RWPE2 (cell line): ENCODE data around the gene PLGLB1.
"Not testable (repeated sequence)": the region's sequence is repeated elsewhere in the genome, so short reads cannot be mapped to it uniquely, and the experiment has no call there.

ENCODE experiments used
- ATAC-seq: fragments of 200-7000 bp; cut with Tn5 transposase; 3 replicates; pipeline ENCODE4 v1.9.1; 2021; ENCODE audit warnings: low read depth
- DNase-seq: peaks from one replicate; pipeline ENCODE4 v3.0.0-alpha.2; 2020; ENCODE audit warnings: low spot score
- H3K27ac ChIP-seq: fragments of 450-650 bp; 2 replicates; pipeline ENCODE4 v1.5.1; 2017; ENCODE audit warnings: mild to moderate bottlenecking; ENCODE audit not compliant: poor library complexity, severe bottlenecking
- H3K27me3 ChIP-seq: fragments of 250-450 bp; sonication (Bioruptor Pico); 2 replicates; pipeline ENCODE4 v1.5.1; 2021; ENCODE audit warnings: mild to moderate bottlenecking, moderate library complexity; ENCODE audit not compliant: insufficient read depth, poor library complexity, severe bottlenecking
- H3K36me3 ChIP-seq: fragments of 250-450 bp; sonication (Bioruptor Pico); 2 replicates; pipeline ENCODE4 v1.5.1; 2020; ENCODE audit warnings: low read depth, mild to moderate bottlenecking, moderate library complexity
- H3K4me1 ChIP-seq: fragments of 250-450 bp; sonication (Bioruptor Pico); 2 replicates; pipeline ENCODE4 v1.5.1; 2021; ENCODE audit warnings: mild to moderate bottlenecking, moderate library complexity; ENCODE audit not compliant: insufficient read depth, poor library complexity, severe bottlenecking
- H3K4me3 ChIP-seq: fragments of 250-450 bp; sonication (Bioruptor Pico); 2 replicates; pipeline ENCODE4 v1.5.1; 2021; ENCODE audit warnings: mild to moderate bottlenecking, moderate library complexity; ENCODE audit not compliant: severe bottlenecking
- H3K9me3 ChIP-seq: fragments of 250-450 bp; sonication (Bioruptor Pico); 2 replicates; pipeline ENCODE4 v1.5.1; 2021; ENCODE audit warnings: mild to moderate bottlenecking, moderate library complexity; ENCODE audit not compliant: severe bottlenecking

PLGLB1 gene

DNA sequence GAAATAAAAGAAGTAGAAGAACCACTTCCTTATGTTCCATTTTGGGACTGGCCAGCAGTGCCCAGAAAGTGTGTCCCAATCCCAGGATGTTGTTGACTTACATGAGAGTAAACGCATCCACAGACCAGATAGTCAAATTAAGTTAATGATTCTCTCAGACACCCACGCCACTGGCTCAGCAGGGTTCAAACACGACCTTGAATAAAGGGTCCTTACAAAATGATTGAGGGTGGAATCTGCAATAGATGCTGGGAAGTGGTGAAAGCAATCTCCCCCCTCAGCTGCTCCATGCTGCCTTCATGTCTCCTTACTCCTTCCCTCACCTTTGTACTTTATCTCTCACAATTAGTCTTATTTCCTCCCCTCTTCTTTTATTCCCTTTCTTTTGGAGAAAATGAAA, at the start of gene PLGLB1:
Gene PLGLB1 (minus strand): TSS at position 101 of the 400 bp plus-strand sequence. CDS start 61 bp downstream, at position 40.
- H3K4me3 ChIP-seq, H3K9me3 ChIP-seq, H3K36me3 ChIP-seq, H3K27ac ChIP-seq, H3K27me3 ChIP-seq, DNase-seq, H3K4me1 ChIP-seq, ATAC-seq: not testable (repeated sequence)

GRCh38 chr2:87064305-87064704, 42.7 kb upstream of the PLGLB1 start:
- not testable (repeated sequence) for H3K4me1 ChIP-seq, H3K4me3 ChIP-seq, H3K36me3 ChIP-seq, ATAC-seq, H3K27ac ChIP-seq, H3K9me3 ChIP-seq, H3K27me3 ChIP-seq, DNase-seq

GRCh38 chr2:87063431-87063830, 41.8 kb upstream of the PLGLB1 start:
- not testable (repeated sequence) for DNase-seq, ATAC-seq, H3K4me1 ChIP-seq, H3K4me3 ChIP-seq, H3K27me3 ChIP-seq, H3K36me3 ChIP-seq, H3K9me3 ChIP-seq, H3K27ac ChIP-seq

DNA sequence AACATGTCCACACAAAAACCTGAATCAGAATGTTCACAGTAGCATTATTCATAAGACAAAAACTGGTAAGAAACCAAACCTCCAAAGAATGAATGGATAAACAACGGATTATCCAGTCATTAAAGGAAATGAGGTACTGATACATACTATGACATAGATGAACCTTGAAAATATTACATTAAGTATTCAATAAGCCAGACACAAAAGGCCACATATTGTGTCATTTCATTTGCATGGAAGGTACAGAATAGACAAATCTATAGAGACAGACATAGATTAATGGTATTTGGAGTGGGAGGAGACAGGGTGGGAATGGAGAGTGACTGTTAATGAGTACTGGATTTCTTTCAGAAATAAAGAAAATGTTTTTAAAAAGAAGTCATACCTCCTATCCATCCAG, 39.9 kb upstream of the PLGLB1 start:
- not testable (repeated sequence) for H3K9me3 ChIP-seq, H3K4me3 ChIP-seq, H3K27me3 ChIP-seq, H3K27ac ChIP-seq, DNase-seq, H3K4me1 ChIP-seq, H3K36me3 ChIP-seq
- ATAC-seq, result peak; percentile 27; the same call in 1 of the 3 replicates

DNA sequence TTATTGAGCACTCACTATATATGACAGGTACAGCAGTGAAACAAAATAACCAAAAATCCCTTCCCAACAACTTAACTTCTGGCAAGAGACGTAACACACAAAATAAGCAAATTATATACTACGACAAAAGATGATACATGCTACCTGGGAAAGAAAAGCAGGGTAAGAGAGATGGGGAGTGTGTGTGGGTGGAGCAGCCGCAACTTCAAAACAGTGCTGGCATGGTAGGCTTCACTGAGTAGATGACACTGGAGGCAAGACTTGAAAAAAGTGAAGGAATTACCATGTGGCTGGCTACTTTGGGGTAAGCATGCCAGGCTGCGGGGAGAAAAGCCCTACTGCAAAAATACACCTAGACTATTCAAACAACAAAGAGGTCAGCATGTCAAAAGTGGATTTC, 36.0 kb upstream of the PLGLB1 start:
- H3K9me3 ChIP-seq, H3K4me1 ChIP-seq, DNase-seq, H3K27ac ChIP-seq, H3K36me3 ChIP-seq, H3K4me3 ChIP-seq, H3K27me3 ChIP-seq, ATAC-seq: not testable (repeated sequence)

- H3K27ac ChIP-seq, H3K27me3 ChIP-seq, ATAC-seq: not testable (repeated sequence)
Measured at GRCh38 chr2:87056843-87057242, 35.2 kb upstream of the PLGLB1 start.

DNA sequence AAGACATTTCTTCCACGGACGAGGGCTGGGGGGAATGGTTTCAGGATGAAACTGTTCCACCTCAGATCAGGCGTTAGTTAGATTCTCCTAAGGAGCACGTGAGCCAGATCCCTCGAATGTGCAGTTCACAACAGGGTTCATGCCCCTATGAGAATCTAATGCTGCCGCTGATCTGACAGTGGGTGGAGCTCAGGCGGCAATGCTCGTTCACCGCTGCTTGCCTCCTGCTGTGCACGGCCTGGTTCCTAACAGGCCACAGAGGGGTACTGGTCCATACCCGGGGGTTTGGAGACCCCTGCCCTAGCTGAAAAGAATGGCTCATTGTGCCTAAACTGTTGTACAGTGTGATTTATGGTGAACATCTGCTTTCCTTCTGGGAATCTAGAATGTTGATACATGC, 34.8 kb upstream of the PLGLB1 start:
- not testable (repeated sequence) for H3K27me3 ChIP-seq, H3K4me1 ChIP-seq, H3K27ac ChIP-seq, H3K4me3 ChIP-seq, DNase-seq, H3K9me3 ChIP-seq, H3K36me3 ChIP-seq, ATAC-seq

More at GRCh38 chr2:87056843-87057242, 35.2 kb upstream of the PLGLB1 start:
- H3K9me3 ChIP-seq, H3K4me3 ChIP-seq, H3K36me3 ChIP-seq, DNase-seq, H3K4me1 ChIP-seq: not testable (repeated sequence)

- not testable (repeated sequence) for H3K27ac ChIP-seq, ATAC-seq
Measured at GRCh38 chr2:87054375-87054774, 32.7 kb upstream of the PLGLB1 start.

DNA sequence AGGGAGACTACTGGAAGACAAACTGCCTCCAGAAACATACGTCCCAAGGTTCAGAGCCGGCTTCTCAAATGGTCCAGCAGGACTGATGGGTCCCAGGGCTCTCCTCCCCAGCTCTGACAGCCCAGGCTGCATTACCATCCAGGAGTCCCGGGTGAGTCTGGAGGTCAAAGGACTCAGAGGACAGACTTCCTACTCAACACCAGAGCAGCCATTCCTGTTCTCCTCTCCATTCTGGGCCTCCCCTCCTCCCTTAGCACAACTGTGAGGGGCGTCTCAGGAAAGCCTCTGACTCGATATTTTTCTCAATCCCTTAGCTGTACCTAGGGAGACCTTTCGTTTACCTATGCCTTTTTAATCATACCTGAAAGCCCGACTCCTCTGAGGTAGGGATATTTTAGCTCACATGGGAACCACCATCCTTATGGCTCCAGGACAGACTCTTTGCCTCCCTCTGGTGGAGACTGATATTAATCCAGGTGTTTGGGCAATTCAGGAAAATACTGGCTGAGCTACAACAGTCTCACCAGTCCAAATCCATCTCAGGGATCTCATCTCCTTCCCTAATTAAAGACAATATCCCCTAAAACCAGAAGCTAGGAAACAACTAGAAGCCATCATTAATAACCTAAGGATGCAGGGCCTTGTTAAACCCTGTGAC, 19.8 kb upstream of the PLGLB1 start:
- ATAC-seq, result peak; percentile 67
- H3K4me1 ChIP-seq, H3K4me3 ChIP-seq, H3K36me3 ChIP-seq, DNase-seq, H3K27me3 ChIP-seq, H3K9me3 ChIP-seq, H3K27ac ChIP-seq: not testable (repeated sequence)

More at GRCh38 chr2:87054375-87054774, 32.7 kb upstream of the PLGLB1 start:
- H3K27me3 ChIP-seq, H3K4me3 ChIP-seq, H3K9me3 ChIP-seq, H3K4me1 ChIP-seq, H3K36me3 ChIP-seq, DNase-seq: not testable (repeated sequence)

DNA sequence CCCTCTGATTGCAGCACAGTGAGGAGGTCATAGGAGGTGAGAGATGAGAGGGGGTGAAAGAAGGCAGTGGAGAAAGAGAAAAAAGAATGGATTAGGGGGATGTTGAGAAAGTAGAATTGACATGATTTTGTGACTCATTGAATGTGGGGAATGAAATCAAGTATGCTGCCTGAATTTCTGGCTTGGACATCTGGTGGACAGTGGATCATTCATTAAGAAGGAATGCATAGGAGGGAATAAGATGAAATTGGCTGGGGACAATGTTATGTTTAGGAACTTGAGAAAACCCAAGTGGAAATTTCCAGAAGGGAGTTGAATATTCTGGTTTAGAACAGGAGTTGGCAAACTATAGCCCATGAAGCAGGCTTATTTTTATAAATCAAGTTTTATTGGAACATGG, 7.0 kb upstream of the PLGLB1 start:
- peak; percentile 65 for ATAC-seq
- not testable (repeated sequence) for DNase-seq, H3K27me3 ChIP-seq, H3K4me1 ChIP-seq, H3K9me3 ChIP-seq, H3K27ac ChIP-seq, H3K36me3 ChIP-seq, H3K4me3 ChIP-seq

DNA sequence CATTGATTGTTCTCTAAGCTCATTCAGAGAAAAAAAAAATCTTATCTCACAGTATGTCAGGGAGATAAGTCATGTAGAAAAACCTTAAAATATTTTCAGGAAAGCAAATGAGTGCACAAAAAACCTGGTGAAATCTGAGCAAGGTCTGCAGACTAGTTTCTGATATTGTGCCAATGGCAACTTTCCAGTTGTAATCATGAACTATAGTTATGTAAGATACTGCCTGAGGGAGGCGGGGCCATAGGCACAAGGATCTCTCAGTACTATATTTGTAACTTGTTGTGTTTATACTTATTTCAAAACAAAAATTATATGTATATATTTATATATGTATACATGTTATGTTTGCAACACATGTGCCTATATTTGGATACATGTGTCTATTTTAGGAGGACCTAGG, 5.2 kb upstream of the PLGLB1 start:
- H3K4me3 ChIP-seq, result not testable (repeated sequence)
- ATAC-seq, result peak; percentile 47; the same call in 2 of the 3 replicates

GRCh38 chr2:87025927-87026326, 4.3 kb upstream of the PLGLB1 start:
- H3K27ac ChIP-seq, H3K4me1 ChIP-seq, H3K36me3 ChIP-seq, H3K4me3 ChIP-seq, H3K9me3 ChIP-seq, H3K27me3 ChIP-seq, ATAC-seq, DNase-seq: not testable (repeated sequence)

More for the DNA sequence above, 5.2 kb upstream of the PLGLB1 start:
- H3K9me3 ChIP-seq, H3K27ac ChIP-seq, DNase-seq, H3K27me3 ChIP-seq, H3K4me1 ChIP-seq, H3K36me3 ChIP-seq: not testable (repeated sequence)
